Adrenal gland (tissue), 19 donors: Measurements from ENCODE around the gene ABCC5. TPM values are rescaled to one million over a fixed set of nuclear protein-coding genes. Genes with fewer than 3 reads are reported as not detected.

Experiments used
- DNase-seq, 7 donors: peaks; one replicate each; pipeline ENCODE4 v3.0.0-alpha.2; 2019 to 2020
- H3K27ac ChIP-seq, 5 donors: fragments of 200-600 bp; sonication (generic) in 4 of 5; 1 replicate in 3 of 5; 2 replicates in 2 of 5; pipeline versions ENCODE4 v1.5.1 to v1.8.0; 2016 to 2020; ENCODE audit warnings: mild to moderate bottlenecking in 1 of 5
- H3K27me3 ChIP-seq: fragments of 200-600 bp; 2 replicates; pipeline ENCODE4 v1.8.0; 2021
- H3K36me3 ChIP-seq, 2 donors: fragments of 200-600 bp; replicated peaks in 1 of 2; 1 replicate in 1 of 2; 2 replicates in 1 of 2; pipeline versions ENCODE4 v1.5.1 to v1.8.0; 2018 to 2022
- H3K4me1 ChIP-seq, 2 donors: fragments of 200-600 bp; replicated peaks in 1 of 2; 1 replicate in 1 of 2; 2 replicates in 1 of 2; pipeline versions ENCODE4 v1.5.1 to v1.8.0; 2018 to 2021
- H3K4me3 ChIP-seq, 4 donors: fragments of 200-600 bp; sonication (generic) in 3 of 4; one replicate each; pipeline ENCODE4 v1.5.1; 2016 to 2018
- H3K9me3 ChIP-seq, 3 donors: fragments of 200-600 bp; sonication (generic) in 1 of 3; replicated peaks in 1 of 3; 1 replicate in 2 of 3; 2 replicates in 1 of 3; pipeline versions ENCODE4 v1.5.1 to v1.8.0; 2016 to 2021
- CTCF ChIP-seq, 6 experiments: fragments of 450-650 bp in 4 of 6; fragments of 200-600 bp in 2 of 6; sonication (generic) in 1 of 6; IDR thresholded peaks; 1 replicate in 5 of 6; 2 replicates in 1 of 6; pipeline versions ENCODE4 v1.5.1 to v1.8.0; 2016 to 2021; ENCODE audit warnings: antibody characterized with exemption in 6 of 6, mild to moderate bottlenecking in 2 of 6, moderate library complexity in 1 of 6
- POLR2A ChIP-seq, 2 donors: fragments of 450-650 bp; IDR thresholded peaks; one replicate each; pipeline ENCODE4 v1.6.1; 2017; ENCODE audit warnings: antibody characterized with exemption in 2 of 2, mild to moderate bottlenecking in 2 of 2, moderate library complexity in 1 of 2
- WGBS, 4 donors: extraction: QIAGEN DNeasy Blood & Tissue Kit in 2 of 4; methylation state at CpG; one replicate each; pipeline versions ENCODE4 v1.1.5 to v1.1.7; 2013 to 2017; 5-methylcytosine and 5-hydroxymethylcytosine counted together
- intact Hi-C, 2 donors: fragments of 100-400 bp; cut with DNase I; formaldehyde crosslinking; loops; one replicate each; pipeline versions ENCODE4 v1.14.1 to v1.15.0; 2022 to 2023
- long read RNA-seq, 10 donors: library from polyadenylated mRNA in 3 of 10; unstranded in 2 of 10; stranded (forward) in 1 of 10; transcript quantifications; one replicate each; pipeline ENCODE4 v2.0.0 and lab custom pipeline, GENCODE V29; 2021 to 2026
- polyA plus RNA-seq, 3 donors: library from polyadenylated mRNA; stranded (reverse); fragments of 200-250 nt in 2 of 3; fragments of 350-450 nt in 1 of 3; fragmentation: Illumina TruSeq in 1 of 3; extraction: RNeasy Lipid Tissue Mini Kit (QIAGEN cat#74804) in 1 of 3; gene quantifications; one replicate each; pipeline ENCODE4 v1.2.3, GENCODE V29; 2013 to 2014
- total RNA-seq, 9 donors: library from RNA; depleted of rRNA in 4 of 9; stranded (reverse); fragments of >200 nt in 4 of 9; fragments of 120-200 nt in 1 of 9; fragmentation: NEBNext Ultra II Directional in 1 of 9; extraction: Animal tissue kit (Norgen Biotek cat#: 25700) in 1 of 9; gene quantifications; one replicate each; pipeline versions ENCODE4 v1.1.0 to v1.2.4, GENCODE V29; 2013 to 2023
- donor health status: healthy with polysubstance abuse.
- donor health status: Bipolar disorder and iron deficiency.
- donor health status: DM: yes; HTN: yes; CAD: no.
- donor health status: DM: no; HTN: no; CAD: no.
- donor health status: DM: no; HTN: no; CAD: no.
- donor health status: DM: yes; HTN: yes; CAD: no.

The ABCC5 gene
- 10 to 100 TPM; 11.4 to 45.3 (median 24.8) TPM for total RNA-seq
- 10 to 100 TPM; 20.8 to 53.9 (median 33.2) TPM for polyA plus RNA-seq
- long read RNA-seq, donor 1, full-length matches to known transcripts = 10 of 10 reads
- long read RNA-seq, donor 1, partial matches to known transcripts = 0 of 10 reads
- long read RNA-seq, donor 1, other reads (novel, unspliced or antisense) = 0 of 10 reads
- long read RNA-seq, donor 2, full-length matches to known transcripts = 4 of 4 reads
- long read RNA-seq, donor 2, partial matches to known transcripts = 0 of 4 reads
- long read RNA-seq, donor 2, other reads (novel, unspliced or antisense) = 0 of 4 reads
- long read RNA-seq, donor 3, full-length matches to known transcripts = 4 of 11 reads
- long read RNA-seq, donor 3, partial matches to known transcripts = 7 of 11 reads
- long read RNA-seq, donor 3, other reads (novel, unspliced or antisense) = 0 of 11 reads
- long read RNA-seq, donor 4, transcript ABCC5-203 (7 exons, 1,923 nt) = major isoform, 5 of 10 reads
- long read RNA-seq, donor 4, partial matches to known transcripts = 1 of 10 reads
- long read RNA-seq, donor 4, other reads (novel, unspliced or antisense) = 2 of 10 reads
- long read RNA-seq, donor 5, full-length matches to known transcripts = 20 of 27 reads
- long read RNA-seq, donor 5, partial matches to known transcripts = 3 of 27 reads
- long read RNA-seq, donor 5, other reads (novel, unspliced or antisense) = 4 of 27 reads
- long read RNA-seq, donor 6, full-length matches to known transcripts = 8 of 16 reads
- long read RNA-seq, donor 6, partial matches to known transcripts = 2 of 16 reads
- long read RNA-seq, donor 6, other reads (novel, unspliced or antisense) = 6 of 16 reads
- long read RNA-seq, donor 7, full-length matches to known transcripts = 5 of 5 reads
- long read RNA-seq, donor 7, partial matches to known transcripts = 0 of 5 reads
- long read RNA-seq, donor 7, other reads (novel, unspliced or antisense) = 0 of 5 reads
- long read RNA-seq, donor 8, full-length matches to known transcripts = 7 of 7 reads
- long read RNA-seq, donor 8, partial matches to known transcripts = 0 of 7 reads
- long read RNA-seq, donor 8, other reads (novel, unspliced or antisense) = 0 of 7 reads
- long read RNA-seq, donor 9, full-length matches to known transcripts = 6 of 6 reads
- long read RNA-seq, donor 9, partial matches to known transcripts = 0 of 6 reads
- long read RNA-seq, donor 9, other reads (novel, unspliced or antisense) = 0 of 6 reads
- long read RNA-seq, donor 10, full-length matches to known transcripts = 3 of 3 reads
- long read RNA-seq, donor 10, partial matches to known transcripts = 0 of 3 reads
- long read RNA-seq, donor 10, other reads (novel, unspliced or antisense) = 0 of 3 reads

- H3K4me1 ChIP-seq = peaks cover 14 to 28% of the 10 kb centered on the region in 2 donors
- TF ChIP-seq CTCF (IDR thresholded peaks at IDR 0.05) (peak in 3 of 6 experiments; percentile 12 to 58 (median 56)), POLR2A (IDR thresholded peaks at IDR 0.05) (peak in 1 of 2 donors; percentile 61)
- WGBS, 4 donors = 0 to 1% (median 0%) methylated on average over 21 to 55 of the region's 55 CpGs
- peak within 1 kb of the TSS; percentile 51 to 93 (median 69) for H3K27ac ChIP-seq
- no peaks in the 10 kb centered on the region for H3K27me3 ChIP-seq
- H3K9me3 ChIP-seq = no peaks in the 10 kb centered on the region
- peaks cover 0 to 9% of the 10 kb centered on the region in 2 donors for H3K36me3 ChIP-seq
- intact Hi-C loops = loop anchor here (5.0 to 10.0 kb wide), 2 partner anchors 116 to 117 kb away; partner anchors contain the start of gene EIF2B5 (in 1 of the 2)
- H3K4me3 ChIP-seq = peak within 1 kb of the TSS; percentile 59 to 100 (median 87)
- DNase-seq = peak; percentile 94 to 97 (median 94)
These were observed at the start of gene ABCC5 for GRCh38 chr3:184017672-184018423. Gene ABCC5, minus strand, starts transcription at chr3:184017884. Its CDS starts 3,492 bp downstream, at chr3:184014392.

GRCh38 chr3:184066211-184066610 lies 48.5 kb upstream of the ABCC5 start:
- WGBS, 4 donors = 69 to 78% (median 74%) methylated on average over 2 of the region's 2 CpGs
- DNase-seq = no peak
- Histone ChIP-seq H3K4me3 (no peak overlapping the region), H3K36me3 (no peaks in the 10 kb centered on the region), H3K27me3 (no peaks in the 10 kb centered on the region), H3K4me1 (no peaks in the 10 kb centered on the region), H3K27ac (no peak overlapping the region), H3K9me3 (no peaks in the 10 kb centered on the region)
- TF ChIP-seq CTCF (IDR thresholded peaks at IDR 0.05) (no peak), POLR2A (IDR thresholded peaks at IDR 0.05) (no peak)
- intact Hi-C loops = no loop called here

GRCh38 chr3:184062637-184063036 lies 45.0 kb upstream of the ABCC5 start:
- intact Hi-C loops = no loop called here
- H3K27ac ChIP-seq = no peak overlapping the region
- no peaks in the 10 kb centered on the region for H3K4me1 ChIP-seq
- no peaks in the 10 kb centered on the region for H3K27me3 ChIP-seq
- DNase-seq = no peak
- no peak overlapping the region for H3K4me3 ChIP-seq
- no peaks in the 10 kb centered on the region for H3K36me3 ChIP-seq
- TF ChIP-seq POLR2A (IDR thresholded peaks at IDR 0.05) = no peak
- no peaks in the 10 kb centered on the region for H3K9me3 ChIP-seq

- Histone ChIP-seq H3K27me3 (no peaks in the 10 kb centered on the region), H3K4me3 (no peak overlapping the region), H3K27ac (no peak overlapping the region), H3K4me1 (no peaks in the 10 kb centered on the region), H3K36me3 (no peaks in the 10 kb centered on the region), H3K9me3 (no peaks in the 10 kb centered on the region)
- TF ChIP-seq POLR2A (IDR thresholded peaks at IDR 0.05) (no peak), CTCF (IDR thresholded peaks at IDR 0.05) (no peak)
- 51 to 63% (median 56%) methylated on average over 7 of the region's 7 CpGs for WGBS, 4 donors
- intact Hi-C loops = no loop called here
- no peak for DNase-seq
These were observed 41.7 kb upstream of the ABCC5 start for GRCh38 chr3:184059424-184059823.
